ENCODE data around the gene RNASE12.
"Not testable (repeated sequence)": the region's sequence is repeated elsewhere in the genome, so short reads cannot be mapped to it uniquely, and the experiment has no call there.

Gene RNASE12

DNA sequence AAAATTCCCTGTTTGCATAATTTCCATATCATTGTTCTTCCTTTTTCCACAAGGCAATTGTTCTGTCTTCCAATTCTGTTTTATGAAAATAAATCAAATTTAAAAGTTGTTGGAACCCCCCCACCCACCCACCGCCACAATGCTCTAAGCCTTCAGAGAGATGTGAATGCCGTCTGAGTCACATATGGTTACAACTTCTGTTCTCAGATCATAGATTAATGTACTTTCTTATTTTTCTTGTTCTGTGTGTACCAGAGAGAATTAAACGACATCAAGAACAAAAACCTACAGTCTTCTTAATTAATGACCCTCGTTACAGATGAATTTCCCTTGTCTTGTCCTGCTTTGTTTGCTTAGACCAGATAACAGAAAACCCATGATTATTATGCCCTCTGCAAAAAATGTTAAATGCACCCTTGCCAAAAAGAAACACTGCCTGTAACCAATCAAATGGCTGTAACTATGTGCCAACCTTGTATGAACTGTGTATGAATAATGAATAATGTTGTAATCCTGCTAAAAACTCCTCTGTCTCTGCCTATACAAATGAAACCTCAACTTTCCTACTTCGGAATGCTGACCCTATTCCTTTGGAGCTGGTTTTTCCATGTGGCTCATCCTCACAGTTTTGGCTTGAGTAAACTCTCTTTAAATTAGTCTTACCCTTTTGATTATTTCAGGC, 36.3 kb upstream of the RNASE12 start:
- FAIRE-seq (no peak), DNase-seq (ENCODE audit: insufficient read length, low spot score) (no peak)
- TF ChIP-seq SPI1 (IDR thresholded peaks at IDR 0.05; ENCODE audit: low read depth, low read length) = no peak
- TF ChIP-seq POU2F2 (IDR thresholded peaks at IDR 0.05; ENCODE audit: low read depth, low read length) = no peak
- TF ChIP-seq TAF1 (IDR thresholded peaks at IDR 0.05; ENCODE audit: low read depth, low read length) = no peak

DNA sequence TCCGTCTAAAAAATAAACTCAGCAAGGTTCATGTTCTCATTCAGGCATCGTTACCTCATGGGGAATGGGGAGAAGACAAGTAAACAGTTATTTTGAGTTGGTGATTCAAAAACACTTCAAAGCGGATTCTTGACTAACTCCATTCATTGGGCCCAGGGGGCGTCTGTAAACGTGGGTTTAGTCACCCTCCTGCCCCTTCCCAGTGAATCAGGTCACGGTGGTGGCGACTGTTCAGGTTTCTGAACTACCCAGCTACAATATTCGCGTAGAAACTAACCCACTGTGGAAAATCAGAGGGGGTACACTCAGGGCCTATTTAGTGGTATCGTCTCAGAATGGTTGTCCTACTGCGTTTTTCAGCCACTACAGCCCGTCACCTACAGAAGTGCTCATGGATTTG, 35.1 kb upstream of the RNASE12 start:
- no peak for TF ChIP-seq POU2F2 (IDR thresholded peaks at IDR 0.05; ENCODE audit: low read depth, low read length)
- no peak for TF ChIP-seq POLR2A (IDR thresholded peaks at IDR 0.05; ENCODE audit: low read depth, low read length)
- TF ChIP-seq PAX5 (IDR thresholded peaks at IDR 0.05; ENCODE audit: insufficient read depth, low read length, severe bottlenecking) = no peak
- FAIRE-seq (no peak), DNase-seq (ENCODE audit: insufficient read length, low spot score) (no peak)

DNA sequence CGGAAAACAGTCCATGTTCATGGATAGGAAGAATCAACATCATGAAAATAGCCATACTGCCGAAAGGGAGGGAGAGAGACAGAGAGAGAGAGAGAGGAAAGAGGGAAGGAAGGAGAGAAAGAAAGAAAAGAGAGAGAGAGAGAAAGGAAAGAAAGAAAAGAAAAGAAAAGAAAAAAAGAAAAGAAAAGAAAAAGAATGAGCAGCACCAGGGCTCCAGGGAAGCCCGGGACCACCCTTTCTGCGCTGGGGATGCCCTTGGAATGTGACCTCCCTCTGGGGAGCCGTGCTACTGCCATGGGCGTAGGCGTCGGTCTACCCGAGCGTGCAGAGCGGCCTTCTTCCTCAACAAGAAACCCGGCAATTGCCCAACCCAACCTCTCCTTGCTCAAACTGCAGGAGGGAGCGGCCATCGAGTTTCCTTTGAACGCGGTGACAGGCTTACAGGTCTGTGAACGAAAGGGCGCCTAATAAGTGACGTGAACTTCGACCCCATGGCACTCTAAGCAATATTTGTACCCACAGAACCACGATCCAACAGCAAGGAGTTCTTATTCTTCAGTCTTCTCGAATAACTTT, 33.4 kb upstream of the RNASE12 start:
- FAIRE-seq (peak; percentile 79), DNase-seq (ENCODE audit: insufficient read length, low spot score) (no peak)
- TF ChIP-seq POLR2AphosphoS5 (IDR thresholded peaks at IDR 0.05; ENCODE audit: low read depth, low read length) = no peak
- no peak for TF ChIP-seq POLR2A (IDR thresholded peaks at IDR 0.05; ENCODE audit: low read depth, low read length)
- TF ChIP-seq PAX5 (IDR thresholded peaks at IDR 0.05; ENCODE audit: insufficient read depth, low read length, severe bottlenecking) = no peak
- TF ChIP-seq POU2F2 (IDR thresholded peaks at IDR 0.05; ENCODE audit: low read depth, low read length) = no peak
- no peak for TF ChIP-seq SPI1 (IDR thresholded peaks at IDR 0.05; ENCODE audit: low read depth, low read length)
- no peak for TF ChIP-seq TAF1 (IDR thresholded peaks at IDR 0.05; ENCODE audit: low read depth, low read length)

DNA sequence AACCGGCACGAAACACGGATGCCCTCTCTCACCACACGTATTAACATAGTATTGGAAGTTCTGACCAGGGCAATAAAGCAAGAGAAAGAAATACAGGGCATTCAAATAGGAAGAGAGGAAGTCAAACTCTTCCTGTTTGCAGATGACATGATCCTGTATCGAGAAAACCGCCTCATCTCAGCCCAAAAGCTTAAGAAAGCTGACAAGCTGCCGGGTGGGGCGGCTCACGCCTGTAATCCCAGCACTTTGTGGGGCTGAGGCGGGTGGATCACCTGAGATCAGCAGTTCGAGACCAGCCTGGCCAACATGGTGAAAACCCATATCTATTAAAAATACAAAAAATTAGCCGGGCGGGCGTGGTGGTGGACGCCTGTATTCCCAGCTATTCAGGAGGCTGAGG, 32.6 kb upstream of the RNASE12 start:
- FAIRE-seq (peak; percentile 38), DNase-seq (ENCODE audit: insufficient read length, low spot score) (no peak)
- TF ChIP-seq PAX5 (IDR thresholded peaks at IDR 0.05; ENCODE audit: insufficient read depth, low read length, severe bottlenecking) = no peak
- peak; percentile 35 for TF ChIP-seq SPI1 (IDR thresholded peaks at IDR 0.05; ENCODE audit: low read depth, low read length)
- TF ChIP-seq POLR2AphosphoS5 (IDR thresholded peaks at IDR 0.05; ENCODE audit: low read depth, low read length) = no peak

DNA sequence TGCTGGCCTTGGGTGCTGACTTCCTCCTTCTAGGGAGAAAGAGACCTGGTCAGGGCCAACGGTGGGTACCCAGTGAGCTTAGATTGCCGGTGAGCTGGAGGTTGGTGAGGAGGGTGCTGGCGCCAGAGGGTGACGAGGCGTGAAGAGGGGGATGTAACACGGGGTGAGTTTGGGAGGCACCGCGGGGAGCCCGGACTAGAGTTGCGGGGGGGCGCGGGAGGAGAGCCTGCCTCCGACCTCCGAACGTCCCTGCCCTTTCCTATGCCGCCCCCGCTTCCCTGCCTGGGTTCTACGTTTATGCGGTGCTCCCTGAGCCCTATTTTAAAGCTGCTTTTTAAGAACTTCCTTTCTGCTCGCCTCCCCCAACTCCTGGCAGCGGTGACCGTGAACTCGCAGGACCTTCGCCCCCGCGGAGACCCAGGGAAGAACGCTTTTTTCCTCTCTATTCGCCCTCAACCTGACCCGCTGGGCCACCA, 31.7 kb upstream of the RNASE12 start:
- no peak for DNase-seq (ENCODE audit: insufficient read length, low spot score)
- no peak for FAIRE-seq
- TF ChIP-seq POLR2AphosphoS5 (IDR thresholded peaks at IDR 0.05; ENCODE audit: low read depth, low read length) (no peak), POU2F2 (IDR thresholded peaks at IDR 0.05; ENCODE audit: low read depth, low read length) (no peak), POLR2A (IDR thresholded peaks at IDR 0.05; ENCODE audit: low read depth, low read length) (no peak), TAF1 (IDR thresholded peaks at IDR 0.05; ENCODE audit: low read depth, low read length) (no peak), SPI1 (IDR thresholded peaks at IDR 0.05; ENCODE audit: low read depth, low read length) (no peak), PAX5 (IDR thresholded peaks at IDR 0.05; ENCODE audit: insufficient read depth, low read length, severe bottlenecking) (no peak)

DNA sequence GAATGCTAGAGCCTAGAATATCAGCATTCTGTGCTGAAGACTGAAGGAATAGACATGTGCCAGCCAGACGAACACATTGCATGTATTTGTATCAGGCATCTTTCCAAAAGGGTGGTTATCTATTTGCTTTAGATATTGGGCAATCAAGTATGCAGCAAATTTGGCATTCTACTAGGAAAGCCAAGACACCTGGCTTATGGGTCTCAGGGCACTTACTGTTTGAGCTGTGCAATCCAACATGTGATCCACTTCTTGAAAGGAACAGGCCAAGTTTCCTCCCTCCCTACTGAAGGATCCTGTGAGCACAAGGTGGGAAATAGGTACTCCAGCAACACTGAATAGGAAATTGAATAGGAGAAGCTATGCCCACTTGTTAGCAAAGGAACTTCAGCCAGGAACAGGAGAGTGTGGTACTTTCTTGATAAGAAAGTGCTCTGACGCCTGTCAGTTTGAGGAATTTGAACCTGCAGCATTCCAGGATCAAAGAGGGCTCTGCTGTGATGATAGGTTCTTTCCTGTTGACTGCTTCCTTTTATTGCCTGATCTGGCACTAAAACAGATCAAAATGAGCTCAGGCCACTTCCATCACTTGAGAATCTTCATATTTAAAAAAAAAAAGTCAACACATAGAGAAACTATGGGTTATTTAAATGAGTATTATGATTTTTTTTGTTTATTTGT, 29.8 kb upstream of the RNASE12 start:
- DNase-seq (ENCODE audit: insufficient read length, low spot score) (no peak), FAIRE-seq (no peak)
- TF ChIP-seq TAF1 (IDR thresholded peaks at IDR 0.05; ENCODE audit: low read depth, low read length) (no peak), PAX5 (IDR thresholded peaks at IDR 0.05; ENCODE audit: insufficient read depth, low read length, severe bottlenecking) (no peak), POLR2AphosphoS5 (IDR thresholded peaks at IDR 0.05; ENCODE audit: low read depth, low read length) (no peak), POLR2A (IDR thresholded peaks at IDR 0.05; ENCODE audit: low read depth, low read length) (no peak), POU2F2 (IDR thresholded peaks at IDR 0.05; ENCODE audit: low read depth, low read length) (no peak), SPI1 (IDR thresholded peaks at IDR 0.05; ENCODE audit: low read depth, low read length) (no peak)

DNA sequence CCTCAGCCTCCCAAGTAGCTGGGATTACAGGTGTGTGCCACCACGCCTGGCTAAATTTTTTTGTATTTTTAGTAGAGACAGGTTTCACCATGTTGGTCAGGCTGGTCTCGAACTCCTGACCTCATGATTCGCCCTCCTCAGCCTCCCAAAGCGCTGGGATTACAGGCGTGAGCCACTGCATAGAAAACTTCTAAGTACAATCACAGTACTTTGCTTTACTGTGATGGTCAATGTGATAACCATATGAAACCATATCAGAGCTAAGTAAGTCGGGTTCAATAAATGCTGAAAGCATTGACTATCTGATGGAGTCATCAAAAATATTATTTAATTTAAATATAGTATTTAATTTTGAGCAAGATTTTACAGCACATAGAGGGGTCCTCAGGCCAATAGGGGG, 28.5 kb upstream of the RNASE12 start:
- FAIRE-seq = not testable (repeated sequence)

DNA sequence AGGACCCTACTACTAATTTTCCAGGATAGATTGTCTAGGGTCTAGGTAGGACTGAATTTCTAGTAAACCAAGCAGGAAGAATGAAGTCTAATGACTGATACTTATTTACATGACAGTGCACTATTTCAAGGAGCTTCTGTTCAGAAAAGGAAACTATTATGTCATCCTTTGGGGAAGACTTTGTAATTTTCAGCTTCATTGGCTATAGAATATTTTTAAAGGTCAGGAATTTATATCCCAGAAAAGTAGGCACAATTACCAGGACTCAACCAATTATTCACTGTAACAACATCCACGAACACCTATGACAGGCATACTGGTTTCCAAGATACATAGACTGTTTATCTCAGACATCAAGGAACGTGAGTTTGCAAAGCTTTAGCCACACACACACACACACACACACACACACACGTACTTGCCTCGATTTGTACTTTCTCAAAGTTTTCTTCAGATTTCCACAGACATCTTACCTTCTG, 27.1 kb upstream of the RNASE12 start:
- no peak for DNase-seq (ENCODE audit: insufficient read length, low spot score)
- no peak for TF ChIP-seq POLR2A (IDR thresholded peaks at IDR 0.05; ENCODE audit: low read depth, low read length)
- TF ChIP-seq POU2F2 (IDR thresholded peaks at IDR 0.05; ENCODE audit: low read depth, low read length) = no peak
- peak; percentile 26 for FAIRE-seq

More for the DNA sequence above, 28.5 kb upstream of the RNASE12 start:
- not testable (repeated sequence) for DNase-seq (ENCODE audit: insufficient read length, low spot score)

DNA sequence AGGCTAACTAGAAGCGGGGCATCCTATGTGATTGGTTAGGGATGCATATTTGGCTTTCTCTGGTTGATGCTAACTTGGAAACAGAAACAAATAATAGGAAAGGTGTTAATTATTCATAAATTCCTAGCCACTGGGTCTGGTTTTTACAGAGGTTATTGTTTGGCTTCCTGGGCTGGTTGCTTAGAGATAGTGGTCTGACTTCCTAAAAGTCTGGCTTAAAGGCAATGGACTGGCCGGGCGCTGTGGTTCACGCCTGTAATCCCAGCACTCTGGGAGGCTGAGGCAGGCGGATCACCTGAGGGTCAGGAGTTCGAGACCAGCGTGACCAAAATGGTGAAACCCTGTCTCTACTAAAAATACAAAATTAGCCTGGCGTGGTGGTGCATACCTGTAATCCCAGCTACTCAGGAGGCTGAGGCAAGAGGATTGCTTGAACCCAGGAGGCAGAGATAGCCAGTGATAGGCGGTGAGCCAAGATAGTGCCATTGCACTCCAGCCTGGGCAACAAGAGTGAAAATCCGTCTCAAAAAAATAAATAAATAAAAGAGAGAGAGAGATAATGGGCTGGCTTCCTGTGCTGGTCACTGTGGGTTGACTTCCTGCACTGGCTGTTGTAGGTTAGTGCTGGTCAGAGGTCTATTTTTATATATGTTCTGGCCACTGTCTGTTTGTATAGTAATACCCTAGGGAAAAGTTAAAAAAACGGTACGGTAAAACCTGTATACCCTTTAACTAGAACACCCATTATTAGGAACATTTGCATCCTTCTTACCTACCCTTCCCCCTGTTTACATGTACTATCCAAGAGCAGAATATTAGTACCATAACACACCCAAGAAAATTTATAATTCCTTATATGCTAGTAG, 26.2 kb upstream of the RNASE12 start:
- no peak for FAIRE-seq
- TF ChIP-seq POLR2A (IDR thresholded peaks at IDR 0.05; ENCODE audit: low read depth, low read length) (peak; percentile 49; the same call in 1 of the 2 replicates), SPI1 (IDR thresholded peaks at IDR 0.05; ENCODE audit: low read depth, low read length) (no peak), PAX5 (IDR thresholded peaks at IDR 0.05; ENCODE audit: insufficient read depth, low read length, severe bottlenecking) (no peak), POU2F2 (IDR thresholded peaks at IDR 0.05; ENCODE audit: low read depth, low read length) (no peak), POLR2AphosphoS5 (IDR thresholded peaks at IDR 0.05; ENCODE audit: low read depth, low read length) (0 out of 2 replicates have a peak, but pooled peaks have one; percentile 21), TAF1 (IDR thresholded peaks at IDR 0.05; ENCODE audit: low read depth, low read length) (no peak)
- no peak for DNase-seq (ENCODE audit: insufficient read length, low spot score)
